ENCODE results near the gene TMEM82.

DNA sequence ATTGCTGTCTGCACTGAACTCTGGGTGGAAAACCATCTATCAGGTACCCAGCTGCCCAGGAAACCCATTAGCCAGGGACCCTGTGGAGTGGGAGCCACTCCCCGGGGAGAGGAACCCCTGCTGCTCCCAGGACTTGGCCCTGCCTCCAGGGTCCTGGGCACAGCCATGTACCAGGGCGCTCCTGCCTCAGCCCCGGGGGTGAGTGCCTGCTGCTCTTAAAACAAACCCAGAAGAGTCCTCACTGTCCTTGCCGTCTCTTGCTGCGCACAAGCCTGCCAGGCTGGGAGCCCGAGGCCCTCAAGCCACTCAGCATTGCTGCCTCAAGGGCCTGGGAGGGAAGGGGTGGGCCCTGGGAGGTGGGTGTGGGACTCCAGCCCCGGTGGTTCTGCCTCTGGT, 9.6 kb upstream of the TMEM82 start:
- no peak for TF ChIP-seq SUZ12 (IDR thresholded peaks at IDR 0.05)
- no peak for TF ChIP-seq ELF4 (IDR thresholded peaks at IDR 0.05)
- no peak for TF ChIP-seq L3MBTL2 (conservative IDR thresholded peaks at IDR 0.05)
- TF ChIP-seq ARNT (IDR thresholded peaks at IDR 0.05) = no peak
- TF ChIP-seq HDGF (IDR thresholded peaks at IDR 0.05; ENCODE audit: borderline replicate concordance) = no peak
- no peak for TF ChIP-seq SP1 (IDR thresholded peaks at IDR 0.05)
- no peak for TF ChIP-seq NFRKB (IDR thresholded peaks at IDR 0.05)
- no peak for TF ChIP-seq TARDBP (IDR thresholded peaks at IDR 0.05)
- TF ChIP-seq ZNF384 (IDR thresholded peaks at IDR 0.05) = no peak
- TF ChIP-seq, protein P1, sequence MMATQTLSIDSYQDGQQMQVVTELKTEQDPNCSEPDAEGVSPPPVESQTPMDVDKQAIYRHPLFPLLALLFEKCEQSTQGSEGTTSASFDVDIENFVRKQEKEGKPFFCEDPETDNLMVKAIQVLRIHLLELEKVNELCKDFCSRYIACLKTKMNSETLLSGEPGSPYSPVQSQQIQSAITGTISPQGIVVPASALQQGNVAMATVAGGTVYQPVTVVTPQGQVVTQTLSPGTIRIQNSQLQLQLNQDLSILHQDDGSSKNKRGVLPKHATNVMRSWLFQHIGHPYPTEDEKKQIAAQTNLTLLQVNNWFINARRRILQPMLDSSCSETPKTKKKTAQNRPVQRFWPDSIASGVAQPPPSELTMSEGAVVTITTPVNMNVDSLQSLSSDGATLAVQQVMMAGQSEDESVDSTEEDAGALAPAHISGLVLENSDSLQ (IDR thresholded peaks at IDR 0.05) = no peak
- no peak for TF ChIP-seq FOXM1 (IDR thresholded peaks at IDR 0.05; ENCODE audit: borderline replicate concordance)

All from HEK293T (cell line).